ENCODE data around the gene RHEB.

DNA sequence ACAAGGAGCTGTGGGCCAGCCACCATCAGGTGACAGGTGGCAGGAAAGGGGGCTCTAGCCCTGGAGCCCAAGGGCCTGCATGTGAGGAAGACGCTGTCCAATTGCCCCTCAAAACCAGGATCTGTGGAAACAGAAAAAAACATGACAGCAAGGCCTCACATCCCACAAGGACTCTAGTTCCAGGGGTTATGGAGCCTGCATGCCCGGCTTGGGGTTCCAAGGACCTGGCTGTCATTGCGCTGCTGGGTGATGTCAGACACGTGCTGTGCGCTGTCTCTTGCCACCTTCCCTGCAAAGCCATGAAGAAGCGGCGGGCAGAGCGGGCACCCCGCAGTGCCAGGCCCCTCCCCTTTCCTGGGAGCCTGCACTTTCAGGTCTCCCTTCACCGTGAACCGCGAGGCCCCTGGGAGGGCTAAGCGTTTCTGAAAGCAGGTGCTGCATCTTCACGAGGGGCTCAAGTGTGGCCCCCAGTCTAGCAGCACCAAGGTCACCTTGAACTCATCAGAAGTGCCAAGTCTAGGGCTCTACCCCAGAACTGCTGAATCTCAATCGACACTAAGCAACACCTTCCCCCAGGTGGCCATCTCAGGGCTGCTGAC is 64.7 kb downstream of the RHEB start:
- TF ChIP-seq EZH2phosphoT487 (IDR thresholded peaks at IDR 0.05; ENCODE audit: low read depth) (no peak), CTCF (IDR thresholded peaks at IDR 0.05; ENCODE audit: low read depth, low read length) (no peak)
